PC-3 (cell line): ENCODE measurements around the gene MED28. TPM values are rescaled to one million over a fixed set of nuclear protein-coding genes. Genes with fewer than 3 reads are reported as not detected.

ENCODE experiments used
- ATAC-seq: fragments of 200-7000 bp; cut with Tn5 transposase; 2 replicates; pipeline ENCODE4 v1.9.1; 2020; ENCODE audit warnings: mild to moderate bottlenecking, moderate library complexity
- BruUV-seq: library from RNA; stranded (reverse); fragments of 400-500 nt; replicated peaks from 2 replicates; lab custom pipeline; 2021; lab: Mats Ljungman, UMichigan
- CTCF ChIA-PET: fragments of 300-600 bp; sonication (Branson Sonifier 250); formaldehyde crosslinking; loops from one replicate; lab custom pipeline; 2022; ENCODE audit warnings: antibody characterized with exemption; lab: Charles Lee
- POLR2A ChIA-PET: fragments of 300-600 bp; sonication (Branson Sonifier 250); formaldehyde crosslinking; loops from one replicate; lab custom pipeline; 2022; ENCODE audit warnings: antibody characterized with exemption; ENCODE audit not compliant: unreplicated experiment; lab: Charles Lee
- DNase-seq: peaks from one replicate; pipeline ENCODE4 v3.0.0-alpha.2; 2015
- H2AFZ ChIP-seq: fragments of 300-600 bp; sonication (generic); 2 replicates; pipeline ENCODE4 v1.6.0; 2016; ENCODE audit warnings: antibody characterized with exemption, low read length
- H3F3A ChIP-seq: fragments of 300-600 bp; sonication (generic); one replicate; pipeline ENCODE4 v1.6.0; 2017; ENCODE audit warnings: antibody characterized with exemption, low read length, control low read depth, mild to moderate bottlenecking; ENCODE audit not compliant: unreplicated experiment
- H3K27ac ChIP-seq: fragments of 300-600 bp; sonication (generic); 2 replicates; pipeline ENCODE4 v1.5.1; 2016; ENCODE audit warnings: mild to moderate bottlenecking, low read length
- H3K27me3 ChIP-seq: fragments of 300-600 bp; sonication (generic); 2 replicates; pipeline ENCODE4 v1.6.1; 2016; ENCODE audit warnings: low read length, mixed read lengths
- H3K36me3 ChIP-seq: fragments of 300-600 bp; sonication (generic); 2 replicates; pipeline ENCODE4 v1.6.1; 2016; ENCODE audit warnings: low read depth, mixed run types, low read length, mixed read lengths
- H3K4me1 ChIP-seq: fragments of 300-600 bp; sonication (generic); 2 replicates; pipeline ENCODE4 v1.5.1; 2016; ENCODE audit warnings: low read length; ENCODE audit not compliant: insufficient read depth
- H3K4me2 ChIP-seq: fragments of 300-600 bp; sonication (generic); 2 replicates; pipeline ENCODE4 v1.6.0; 2016; ENCODE audit warnings: low read length
- H3K4me3 ChIP-seq: fragments of 300-600 bp; sonication (generic); 2 replicates; pipeline ENCODE4 v1.5.1; 2016; ENCODE audit warnings: mild to moderate bottlenecking, low read length, mixed read lengths
- H3K79me2 ChIP-seq: fragments of 300-600 bp; sonication (generic); 2 replicates; pipeline ENCODE4 v1.6.1; 2017; ENCODE audit warnings: low read length, mixed read lengths
- H3K9ac ChIP-seq: fragments of 300-600 bp; sonication (generic); 2 replicates; pipeline ENCODE4 v1.6.0; 2016; ENCODE audit warnings: mild to moderate bottlenecking, low read length
- H3K9me2 ChIP-seq: fragments of 300-600 bp; sonication (generic); replicated peaks from 2 replicates; pipeline ENCODE4 v1.6.1; 2016; ENCODE audit warnings: mixed run types, low read length, mixed read lengths
- H3K9me3 ChIP-seq: fragments of 300-600 bp; sonication (generic); 2 replicates; pipeline ENCODE4 v1.6.1; 2016; ENCODE audit warnings: low read length, mixed read lengths
- H4K20me1 ChIP-seq: fragments of 300-600 bp; sonication (generic); 2 replicates; pipeline ENCODE4 v1.6.1; 2016; ENCODE audit warnings: low read length, mixed read lengths
- CTCF ChIP-seq: fragments of 300-600 bp; sonication (generic); conservative IDR thresholded peaks from 2 replicates; pipeline ENCODE4 v1.5.1; 2017; ENCODE audit warnings: antibody characterized with exemption, low read depth, mild to moderate bottlenecking, low read length
- EZH2 ChIP-seq: fragments of 300-600 bp; sonication (generic); IDR thresholded peaks from one replicate; pipeline ENCODE4 v1.6.1; 2017; ENCODE audit warnings: antibody characterized with exemption, mild to moderate bottlenecking, low read length; ENCODE audit not compliant: unreplicated experiment
- EZH2phosphoT487 ChIP-seq: fragments of 300-600 bp; sonication (generic); IDR thresholded peaks from 2 replicates; pipeline ENCODE4 v1.6.1; 2018; ENCODE audit warnings: mild to moderate bottlenecking, antibody characterized with exemption, low read length, borderline replicate concordance
- intact Hi-C: fragments of 100-400 bp; cut with micrococcal nuclease; formaldehyde crosslinking; loops from 2 replicates; pipeline ENCODE4 v1.9.0; 2023
- total RNA-seq: library from RNA; depleted of rRNA; stranded (reverse); fragments of >200 nt; gene quantifications from 2 replicates; pipeline ENCODE4 v1.2.3, GENCODE V29; 2014

Gene MED28
- total RNA-seq, 1 experiment from 2014 or later = 4.4 TPM

- Histone ChIP-seq H3K9me3 (no peaks in the 10 kb centered on the region), H3K4me3 (no peak overlapping the region), H3K9ac (no peak overlapping the region), H2AFZ (no peak overlapping the region), H3K36me3 (peaks cover 7% of the 10 kb centered on the region), H3K27me3 (no peaks in the 10 kb centered on the region), H4K20me1 (no peaks in the 10 kb centered on the region), H3F3A (no peaks in the 10 kb centered on the region), H3K4me2 (no peak overlapping the region), H3K4me1 (peaks cover 10% of the 10 kb centered on the region), H3K79me2 (peaks cover 23% of the 10 kb centered on the region), H3K9me2 (no peaks in the 10 kb centered on the region), H3K27ac (no peak overlapping the region)
- ChIA-PET POLR2A (no interaction called here), CTCF (no interaction called here)
- intact Hi-C loops = no loop called here
- DNase-seq (no peak), ATAC-seq (no peak)
- no TSS peak for BruUV-seq
- TF ChIP-seq CTCF (no peak), EZH2 (no peak), EZH2phosphoT487 (no peak)
Measured at GRCh38 chr4:17580969-17581368, 33.5 kb upstream of the MED28 start.

GRCh38 chr4:17583276-17583675 lies 31.2 kb upstream of the MED28 start:
- no peak overlapping the region for H3K27ac ChIP-seq
- H3K9ac ChIP-seq = no peak overlapping the region
- CTCF ChIA-PET = no interaction called here
- H3K4me2 ChIP-seq = no peak overlapping the region
- H3K9me2 ChIP-seq = no peaks in the 10 kb centered on the region
- H3K36me3 ChIP-seq = peaks cover 12% of the 10 kb centered on the region
- intact Hi-C loops = no loop called here
- H3K27me3 ChIP-seq = no peaks in the 10 kb centered on the region
- H2AFZ ChIP-seq = no peak overlapping the region
- H4K20me1 ChIP-seq = no peaks in the 10 kb centered on the region
- H3K9me3 ChIP-seq = no peaks in the 10 kb centered on the region
- POLR2A ChIA-PET = no interaction called here
- H3K4me3 ChIP-seq = no peak overlapping the region
- peaks cover 14% of the 10 kb centered on the region for H3K79me2 ChIP-seq
- no peak for DNase-seq
- H3K4me1 ChIP-seq = peaks cover 8% of the 10 kb centered on the region
- H3F3A ChIP-seq = no peaks in the 10 kb centered on the region
- no TSS peak for BruUV-seq
- TF ChIP-seq EZH2 (no peak), EZH2phosphoT487 (no peak), CTCF (no peak)
- ATAC-seq = no peak

GRCh38 chr4:17583941-17584340 lies 30.5 kb upstream of the MED28 start:
- Histone ChIP-seq H3K9me3 (no peaks in the 10 kb centered on the region), H3K4me3 (no peak overlapping the region), H3K27me3 (no peaks in the 10 kb centered on the region), H3K36me3 (peaks cover 12% of the 10 kb centered on the region), H3K4me1 (peaks cover 2% of the 10 kb centered on the region; the same call in 1 of the 2 replicates), H3K4me2 (no peak overlapping the region), H4K20me1 (no peaks in the 10 kb centered on the region), H3K79me2 (peaks cover 7% of the 10 kb centered on the region), H3K9ac (no peak overlapping the region), H3K27ac (no peak overlapping the region), H3F3A (no peaks in the 10 kb centered on the region), H2AFZ (no peak overlapping the region), H3K9me2 (no peaks in the 10 kb centered on the region)
- intact Hi-C loops = no loop called here
- BruUV-seq = no TSS peak
- ChIA-PET POLR2A (no interaction called here), CTCF (no interaction called here)
- ATAC-seq = no peak
- no peak for DNase-seq
- TF ChIP-seq EZH2 = no peak
- no peak for TF ChIP-seq CTCF
- no peak for TF ChIP-seq EZH2phosphoT487
